ENCODE results near the gene CSF1R.

The CSF1R gene

DNA sequence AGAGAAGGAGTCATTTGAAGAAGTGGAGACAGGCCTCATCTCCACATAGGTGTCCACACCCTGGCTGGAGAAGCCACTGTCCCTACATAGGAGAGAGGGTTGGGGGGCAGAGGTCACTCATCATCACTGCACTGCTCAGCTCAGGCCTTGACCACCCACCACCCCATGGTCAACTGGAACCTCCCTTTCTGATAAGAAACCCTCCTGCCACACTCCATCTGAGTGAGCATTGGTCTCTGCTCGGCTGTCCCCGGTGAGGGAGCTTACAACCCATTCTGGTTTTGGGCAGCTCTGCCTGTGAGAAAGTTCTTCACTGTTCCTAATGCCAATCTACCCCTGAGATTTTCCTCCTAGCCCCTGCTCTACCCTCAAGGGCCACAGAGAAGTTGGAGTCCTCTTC, 28.8 kb downstream of the CSF1R start:
- TF ChIP-seq CTCF (IDR thresholded peaks at IDR 0.05; ENCODE audit: extremely low read depth, insufficient read depth, missing control alignments), result no peak
- DNase-seq (ENCODE audit: low spot score), result no peak
- in situ Hi-C loops (cut with MboI; ENCODE audit: low pct_unique_long_range_greater_than_20kb, low sequenced_read_pairs, unreplicated experiment), result no loop called here

- in situ Hi-C loops (cut with MboI; ENCODE audit: low pct_unique_long_range_greater_than_20kb, low sequenced_read_pairs, unreplicated experiment), result no loop called here
- DNase-seq (ENCODE audit: low spot score), result no peak
- no peak for TF ChIP-seq CTCF (IDR thresholded peaks at IDR 0.05; ENCODE audit: extremely low read depth, insufficient read depth, missing control alignments)
Measured at GRCh38 chr5:150057052-150057451, 29.3 kb downstream of the CSF1R start.

- in situ Hi-C loops (cut with MboI; ENCODE audit: low pct_unique_long_range_greater_than_20kb, low sequenced_read_pairs, unreplicated experiment), result no loop called here
Measured at GRCh38 chr5:150056075-150056443, 30.3 kb downstream of the CSF1R start.

GRCh38 chr5:150055326-150056074, 30.9 kb downstream of the CSF1R start:
- DNase-seq (ENCODE audit: low spot score), result no peak
- in situ Hi-C loops (cut with MboI; ENCODE audit: low pct_unique_long_range_greater_than_20kb, low sequenced_read_pairs, unreplicated experiment), result no loop called here
- TF ChIP-seq CTCF (IDR thresholded peaks at IDR 0.05; ENCODE audit: extremely low read depth, insufficient read depth, missing control alignments), result no peak

More at GRCh38 chr5:150056075-150056443, 30.3 kb downstream of the CSF1R start:
- DNase-seq (ENCODE audit: low spot score), result no peak
- no peak for TF ChIP-seq CTCF (IDR thresholded peaks at IDR 0.05; ENCODE audit: extremely low read depth, insufficient read depth, missing control alignments)

DNA sequence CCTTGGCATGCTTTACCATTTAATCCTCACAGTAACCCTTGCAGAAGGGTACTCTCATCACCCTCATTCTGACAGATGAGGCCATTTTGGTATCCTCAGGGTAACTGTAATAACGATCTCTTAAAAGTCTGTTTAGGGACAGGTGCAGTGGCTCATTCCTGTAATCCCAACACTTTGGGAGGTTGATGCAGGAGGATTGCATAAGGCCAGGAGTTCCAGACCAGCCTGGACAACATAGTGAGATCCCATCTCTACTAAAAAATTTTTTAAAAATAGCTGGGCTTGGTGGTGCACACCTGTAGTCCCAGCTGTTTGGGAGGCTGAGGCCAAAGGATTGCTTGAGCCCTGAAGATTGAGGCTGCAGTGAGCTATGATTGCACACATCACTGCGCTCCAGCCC, 31.8 kb downstream of the CSF1R start:
- in situ Hi-C loops (cut with MboI; ENCODE audit: low pct_unique_long_range_greater_than_20kb, low sequenced_read_pairs, unreplicated experiment), result no loop called here
- no peak for TF ChIP-seq CTCF (IDR thresholded peaks at IDR 0.05; ENCODE audit: extremely low read depth, insufficient read depth, missing control alignments)
- no peak for DNase-seq (ENCODE audit: low spot score)

- no peak for TF ChIP-seq CTCF (IDR thresholded peaks at IDR 0.05; ENCODE audit: extremely low read depth, insufficient read depth, missing control alignments)
- DNase-seq (ENCODE audit: low spot score), result no peak
- in situ Hi-C loops (cut with MboI; ENCODE audit: low pct_unique_long_range_greater_than_20kb, low sequenced_read_pairs, unreplicated experiment), result no loop called here
Measured at GRCh38 chr5:150053713-150054392, 32.5 kb downstream of the CSF1R start.

Data from GM13977 (cell line).